ENCODE results near the gene C1QTNF12.
A peak's percentile ranks its signal among the peaks of the same experiment; 100 is the strongest.

- peak; percentile 54 for TF ChIP-seq CTCF (IDR thresholded peaks at IDR 0.05; ENCODE audit: poor library complexity, severe bottlenecking)
- TF ChIP-seq TAF1 (IDR thresholded peaks at IDR 0.05; ENCODE audit: low read depth): no peak
- no peak for TF ChIP-seq EZH2 (IDR thresholded peaks at IDR 0.05; ENCODE audit: borderline replicate concordance, insufficient read depth, low read length, poor library complexity, severe bottlenecking)
- peak; percentile 40 for TF ChIP-seq SMC3 (conservative IDR thresholded peaks at IDR 0.05; ENCODE audit: poor library complexity)
- no peak for TF ChIP-seq POLR2AphosphoS5 (IDR thresholded peaks at IDR 0.05)
These were observed 43.8 kb upstream of the C1QTNF12 start for GRCh38 chr1:1290238-1290731.

Measured in neural cell (in vitro differentiated cells).